ENCODE results near the gene FAIM. TPM values are rescaled to one million over a fixed set of nuclear protein-coding genes. Genes with fewer than 3 reads are reported as not detected.
"Not testable (repeated sequence)": the region's sequence is repeated elsewhere in the genome, so short reads cannot be mapped to it uniquely, and the experiment has no call there.

Gene FAIM, protein sequence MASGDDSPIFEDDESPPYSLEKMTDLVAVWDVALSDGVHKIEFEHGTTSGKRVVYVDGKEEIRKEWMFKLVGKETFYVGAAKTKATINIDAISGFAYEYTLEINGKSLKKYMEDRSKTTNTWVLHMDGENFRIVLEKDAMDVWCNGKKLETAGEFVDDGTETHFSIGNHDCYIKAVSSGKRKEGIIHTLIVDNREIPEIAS
- polyA plus RNA-seq, result 14.4 TPM
- long read RNA-seq, donor 1, partial matches to known transcripts, result 0 of 3 reads
- long read RNA-seq, donor 1, other reads (novel, unspliced or antisense), result 0 of 3 reads
- long read RNA-seq, donor 2, partial matches to known transcripts, result 20 of 22 reads
- long read RNA-seq, donor 2, other reads (novel, unspliced or antisense), result 0 of 22 reads
- long read RNA-seq, donor 3, result 0 reads
- long read RNA-seq, donor 4, partial matches to known transcripts, result 0 of 1 reads
- long read RNA-seq, donor 4, other reads (novel, unspliced or antisense), result 0 of 1 reads
- long read RNA-seq, donor 5, partial matches to known transcripts, result 0 of 7 reads
- long read RNA-seq, donor 5, other reads (novel, unspliced or antisense), result 0 of 7 reads
- long read RNA-seq, donor 6, transcript FAIM-203 (5 exons, 927 nt), result major isoform, 6 of 8 reads
- long read RNA-seq, donor 6, partial matches to known transcripts, result 0 of 8 reads
- long read RNA-seq, donor 6, other reads (novel, unspliced or antisense), result 0 of 8 reads
- long read RNA-seq, donor 7, partial matches to known transcripts, result 0 of 8 reads
- long read RNA-seq, donor 7, other reads (novel, unspliced or antisense), result 0 of 8 reads
- long read RNA-seq, donor 8, partial matches to known transcripts, result 0 of 5 reads
- long read RNA-seq, donor 8, other reads (novel, unspliced or antisense), result 0 of 5 reads
- long read RNA-seq, donor 9, partial matches to known transcripts, result 0 of 4 reads
- long read RNA-seq, donor 9, other reads (novel, unspliced or antisense), result 0 of 4 reads
- long read RNA-seq, donor 10, transcript FAIM-204 (5 exons, 946 nt), result major isoform, 6 of 11 reads
- long read RNA-seq, donor 10, transcript FAIM-203 (5 exons, 927 nt), result minor isoform, 5 of 11 reads
- long read RNA-seq, donor 10, partial matches to known transcripts, result 0 of 11 reads
- long read RNA-seq, donor 10, other reads (novel, unspliced or antisense), result 0 of 11 reads
- long read RNA-seq, donor 11, partial matches to known transcripts, result 0 of 5 reads
- long read RNA-seq, donor 11, other reads (novel, unspliced or antisense), result 0 of 5 reads

DNA sequence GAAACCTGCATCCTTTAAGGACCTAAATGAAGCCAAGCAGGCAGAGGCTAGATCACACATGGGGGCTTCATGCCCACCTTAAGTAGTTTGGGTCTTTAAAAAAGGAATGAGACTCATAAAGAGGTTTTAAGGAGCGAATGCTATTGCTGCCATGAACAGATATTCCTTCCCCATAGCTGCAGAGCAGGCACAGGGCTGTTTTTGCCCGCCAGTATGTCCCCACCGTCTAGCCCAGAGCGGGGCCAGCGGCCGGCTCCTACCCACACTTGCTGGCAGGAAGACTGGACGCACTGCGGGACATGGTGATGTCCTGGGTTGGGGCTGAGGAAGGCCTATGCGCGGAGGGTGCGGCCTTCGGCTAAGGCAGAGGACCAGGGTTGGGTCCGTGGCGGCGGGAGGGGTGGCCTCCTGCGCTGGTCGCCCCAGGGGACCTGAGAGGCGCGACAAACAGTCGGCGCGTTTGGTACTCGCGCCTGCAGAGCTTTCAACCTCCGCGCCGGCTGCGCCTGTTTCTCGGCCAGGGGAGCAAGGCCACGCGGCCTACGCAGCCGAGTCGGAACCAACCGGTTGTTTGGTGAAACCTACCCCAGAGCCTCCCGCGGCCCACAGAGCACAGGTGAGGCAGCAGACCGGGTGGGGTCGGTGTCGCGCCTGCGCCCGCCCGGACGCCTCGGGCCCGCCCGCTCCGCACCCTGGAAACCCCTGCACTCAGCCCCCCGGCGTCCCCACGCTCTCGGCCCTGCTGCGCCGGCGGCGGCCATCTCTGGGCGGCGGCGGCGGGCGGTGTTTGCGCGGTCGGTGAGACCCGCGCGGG is at the start of gene FAIM:
Gene FAIM, plus strand, starts transcription at position 450 of the 814 bp plus-strand sequence. CDS start 10,956 bp downstream, outside the sequence.
- Histone ChIP-seq H3K4me1 (ENCODE audit: control insufficient read depth, insufficient read depth, low read length) (peaks cover 5% of the 10 kb centered on the region), H3K27ac (ENCODE audit: low read length) (peak within 1 kb of the TSS; percentile 64), H3K9me3 (ENCODE audit: control insufficient read depth, low read depth, low read length) (peaks cover 3% of the 10 kb centered on the region), H3K27me3 (ENCODE audit: control insufficient read depth, insufficient read depth, low read length) (no peaks in the 10 kb centered on the region), H3K36me3 (ENCODE audit: control insufficient read depth, insufficient read depth, low read length) (no peaks in the 10 kb centered on the region), H3K4me3 (ENCODE audit: low read length) (peak within 1 kb of the TSS; percentile 65)
- no CpG with 5 or more reads among the region's 68 CpGs for WGBS (ENCODE audit: insufficient coverage, low lambda C conversion rate)
- DNase-seq, result peak; percentile 51 to 91

DNA sequence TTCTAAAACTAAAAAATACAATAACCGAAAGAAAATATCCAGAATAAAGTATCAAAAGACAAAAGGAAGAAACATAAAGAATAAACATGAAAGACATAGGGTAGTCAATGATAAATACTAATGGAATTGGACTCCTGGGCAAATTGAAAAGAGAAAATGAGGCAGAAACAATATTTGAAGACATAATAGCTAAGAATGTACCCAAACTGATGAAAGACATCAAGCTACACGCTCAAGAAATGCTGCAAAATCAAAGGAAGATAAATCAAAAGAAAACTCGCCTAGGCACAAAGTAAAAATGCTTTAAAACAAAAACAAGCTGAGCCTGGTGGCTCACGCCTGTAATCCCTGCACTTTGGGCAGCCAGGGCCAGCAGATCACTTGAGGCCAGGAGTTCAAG is 49.4 kb upstream of the FAIM start:
- no peaks in the 10 kb centered on the region for H3K27me3 ChIP-seq (ENCODE audit: control insufficient read depth, insufficient read depth, low read length)
- no peak overlapping the region for H3K4me3 ChIP-seq (ENCODE audit: low read length)
- peaks cover 16% of the 10 kb centered on the region for H3K9me3 ChIP-seq (ENCODE audit: control insufficient read depth, low read depth, low read length)
- no peak for DNase-seq
- no peak overlapping the region for H3K27ac ChIP-seq (ENCODE audit: low read length)
- 75% methylated on average over 4 of the region's 4 CpGs for WGBS (ENCODE audit: insufficient coverage, low lambda C conversion rate)
- H3K4me1 ChIP-seq (ENCODE audit: control insufficient read depth, insufficient read depth, low read length), result no peaks in the 10 kb centered on the region
- peaks cover 10% of the 10 kb centered on the region for H3K36me3 ChIP-seq (ENCODE audit: control insufficient read depth, insufficient read depth, low read length)

DNA sequence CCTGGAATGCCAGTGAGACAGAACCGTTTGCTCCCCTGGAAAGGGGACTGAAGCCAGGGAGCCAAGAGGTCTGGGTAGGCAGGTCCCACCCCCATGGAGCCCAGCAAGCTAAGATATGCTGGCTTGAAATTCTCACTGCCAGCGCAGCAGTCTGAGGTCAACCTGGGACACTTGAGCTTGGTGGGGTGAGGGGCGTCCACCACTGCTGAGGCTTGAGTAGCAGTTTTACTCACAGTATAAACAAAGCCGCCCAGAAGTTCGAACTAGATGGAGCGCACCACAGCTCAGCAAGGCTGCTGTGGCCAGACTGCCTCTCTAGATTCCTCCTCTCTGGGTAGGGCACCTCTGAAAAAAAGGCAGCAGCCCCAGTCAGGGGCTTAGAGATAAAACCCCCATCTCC is 48.1 kb upstream of the FAIM start:
- Histone ChIP-seq H3K4me1 (ENCODE audit: control insufficient read depth, insufficient read depth, low read length) (no peaks in the 10 kb centered on the region), H3K9me3 (ENCODE audit: control insufficient read depth, low read depth, low read length) (peaks cover 12% of the 10 kb centered on the region), H3K27ac (ENCODE audit: low read length) (no peak overlapping the region), H3K27me3 (ENCODE audit: control insufficient read depth, insufficient read depth, low read length) (no peaks in the 10 kb centered on the region), H3K36me3 (ENCODE audit: control insufficient read depth, insufficient read depth, low read length) (peaks cover 7% of the 10 kb centered on the region), H3K4me3 (ENCODE audit: low read length) (no peak overlapping the region)
- no CpG with 5 or more reads among the region's 6 CpGs for WGBS (ENCODE audit: insufficient coverage, low lambda C conversion rate)
- DNase-seq, result no peak

DNA sequence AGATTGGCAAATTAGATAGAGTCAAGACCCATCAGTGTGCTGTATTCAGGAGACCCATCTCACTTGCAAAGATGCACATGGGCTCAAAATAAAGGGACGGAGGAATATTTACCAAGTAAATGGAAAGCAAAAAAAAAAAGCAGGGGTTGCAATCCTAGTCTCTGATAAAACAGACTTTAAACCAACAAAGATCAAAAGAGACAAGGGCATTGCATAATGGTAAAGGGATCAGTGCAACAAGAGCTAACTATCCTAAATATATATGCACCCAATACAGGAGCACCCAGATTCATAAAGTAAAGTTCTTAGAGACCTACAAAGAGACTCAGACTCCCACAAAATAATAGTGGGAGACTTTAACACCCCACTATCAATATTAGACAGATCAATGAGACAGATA is 45.7 kb upstream of the FAIM start:
- not testable (repeated sequence) for DNase-seq; H3K36me3 ChIP-seq (ENCODE audit: control insufficient read depth, insufficient read depth, low read length); H3K4me3 ChIP-seq (ENCODE audit: low read length); H3K27ac ChIP-seq (ENCODE audit: low read length); H3K27me3 ChIP-seq (ENCODE audit: control insufficient read depth, insufficient read depth, low read length); H3K4me1 ChIP-seq (ENCODE audit: control insufficient read depth, insufficient read depth, low read length)
- H3K9me3 ChIP-seq (ENCODE audit: control insufficient read depth, low read depth, low read length), result peaks cover 12% of the 10 kb centered on the region
- no CpG with 5 or more reads among the region's 1 CpG for WGBS (ENCODE audit: insufficient coverage, low lambda C conversion rate)

DNA sequence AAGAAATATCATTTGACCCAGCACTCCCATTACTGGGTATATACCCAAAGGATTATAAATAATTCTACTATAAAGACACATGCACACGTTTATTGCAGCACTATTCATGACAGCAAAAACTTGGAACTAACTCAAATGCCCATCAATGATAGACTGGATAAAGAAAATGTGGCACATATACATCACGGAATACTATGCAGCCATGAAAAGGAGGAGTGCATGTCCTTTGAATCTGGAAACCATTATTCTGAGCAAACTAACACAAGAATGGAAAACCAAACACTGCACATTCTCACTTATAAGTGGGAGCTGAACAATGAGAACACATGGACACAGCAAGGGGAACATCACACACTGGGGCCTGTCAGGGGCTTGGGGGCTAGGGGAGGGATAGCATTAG is 42.3 kb upstream of the FAIM start:
- not testable (repeated sequence) for H3K36me3 ChIP-seq (ENCODE audit: control insufficient read depth, insufficient read depth, low read length); H3K27ac ChIP-seq (ENCODE audit: low read length); H3K9me3 ChIP-seq (ENCODE audit: control insufficient read depth, low read depth, low read length); H3K4me3 ChIP-seq (ENCODE audit: low read length); H3K27me3 ChIP-seq (ENCODE audit: control insufficient read depth, insufficient read depth, low read length); H3K4me1 ChIP-seq (ENCODE audit: control insufficient read depth, insufficient read depth, low read length); DNase-seq
- 60% methylated on average over 1 of the region's 2 CpGs for WGBS (ENCODE audit: insufficient coverage, low lambda C conversion rate)

DNA sequence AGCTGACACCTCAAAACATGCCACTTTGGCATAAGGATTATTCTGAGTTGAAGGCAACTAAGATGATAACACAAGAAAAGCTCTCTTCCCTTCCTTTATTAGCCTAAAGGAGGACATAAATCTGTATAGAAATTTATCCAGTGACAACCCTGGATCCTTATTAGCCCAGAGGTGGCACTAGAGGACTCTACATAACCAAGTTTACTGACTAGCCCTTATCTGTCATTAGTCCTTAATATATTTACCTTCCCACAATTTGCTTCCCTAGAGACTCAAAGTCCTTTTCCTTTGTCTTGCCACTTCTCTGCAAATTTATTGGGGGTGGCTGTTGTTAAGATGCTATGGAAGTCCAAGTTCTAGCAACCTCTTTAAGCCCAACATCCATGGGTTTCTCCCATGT is 41.2 kb upstream of the FAIM start:
- H3K4me1 ChIP-seq (ENCODE audit: control insufficient read depth, insufficient read depth, low read length), result no peaks in the 10 kb centered on the region
- H3K36me3 ChIP-seq (ENCODE audit: control insufficient read depth, insufficient read depth, low read length), result no peaks in the 10 kb centered on the region
- DNase-seq, result peak in 1 of 2 donors; percentile 44
- no peak overlapping the region for H3K4me3 ChIP-seq (ENCODE audit: low read length)
- H3K27ac ChIP-seq (ENCODE audit: low read length), result no peak overlapping the region
- H3K27me3 ChIP-seq (ENCODE audit: control insufficient read depth, insufficient read depth, low read length), result no peaks in the 10 kb centered on the region
- no peaks in the 10 kb centered on the region for H3K9me3 ChIP-seq (ENCODE audit: control insufficient read depth, low read depth, low read length)

DNA sequence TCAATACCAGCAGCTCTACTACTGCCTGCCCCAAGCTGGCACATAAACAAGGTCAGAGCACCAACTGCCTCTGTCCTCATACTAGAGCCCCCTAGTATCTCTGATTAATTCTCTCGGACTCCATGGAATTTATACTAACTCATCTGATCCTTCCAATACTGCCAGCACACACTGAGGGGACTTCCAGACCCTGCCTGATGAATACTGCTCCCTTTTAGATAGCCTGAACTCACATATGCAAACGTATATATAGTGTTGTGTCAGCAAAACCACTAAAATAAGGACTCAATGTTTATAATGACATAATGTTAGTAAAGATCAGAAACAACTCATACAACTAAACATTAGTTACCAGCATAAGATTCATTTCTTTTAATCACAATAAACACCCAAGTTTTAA is 39.5 kb upstream of the FAIM start:
- H3K9me3 ChIP-seq (ENCODE audit: control insufficient read depth, low read depth, low read length), result peaks cover 8% of the 10 kb centered on the region
- DNase-seq, result no peak
- H3K4me1 ChIP-seq (ENCODE audit: control insufficient read depth, insufficient read depth, low read length), result no peaks in the 10 kb centered on the region
- no peaks in the 10 kb centered on the region for H3K36me3 ChIP-seq (ENCODE audit: control insufficient read depth, insufficient read depth, low read length)
- H3K27ac ChIP-seq (ENCODE audit: low read length), result no peak overlapping the region
- WGBS (ENCODE audit: insufficient coverage, low lambda C conversion rate), result 60% methylated on average over 1 of the region's 2 CpGs
- no peak overlapping the region for H3K4me3 ChIP-seq (ENCODE audit: low read length)
- H3K27me3 ChIP-seq (ENCODE audit: control insufficient read depth, insufficient read depth, low read length), result no peaks in the 10 kb centered on the region

GRCh38 chr3:138569624-138570023 is 38.9 kb upstream of the FAIM start:
- H3K9me3 ChIP-seq (ENCODE audit: control insufficient read depth, low read depth, low read length); DNase-seq; H3K4me3 ChIP-seq (ENCODE audit: low read length); H3K36me3 ChIP-seq (ENCODE audit: control insufficient read depth, insufficient read depth, low read length); H3K27ac ChIP-seq (ENCODE audit: low read length); H3K27me3 ChIP-seq (ENCODE audit: control insufficient read depth, insufficient read depth, low read length); H3K4me1 ChIP-seq (ENCODE audit: control insufficient read depth, insufficient read depth, low read length): not testable (repeated sequence)
- WGBS (ENCODE audit: insufficient coverage, low lambda C conversion rate), result 80% methylated on average over 1 of the region's 8 CpGs

DNA sequence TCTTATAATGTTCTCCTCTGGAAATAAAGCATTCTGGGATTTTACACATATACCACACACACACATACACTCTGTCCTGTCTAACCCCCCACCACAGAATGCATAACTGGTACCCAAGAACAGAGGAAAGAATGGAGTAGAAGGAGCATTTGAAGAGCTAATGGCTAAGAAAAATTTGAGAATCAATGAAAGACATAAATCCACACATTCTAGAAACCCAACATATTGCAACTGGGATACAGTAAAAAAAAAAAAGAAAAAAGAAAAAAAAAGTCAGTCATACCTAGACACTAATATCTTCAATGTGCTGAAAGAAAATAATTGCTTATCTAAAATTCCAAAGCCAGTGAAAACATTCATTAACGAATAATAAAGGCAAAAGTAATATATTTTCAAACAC is 35.4 kb upstream of the FAIM start:
- no peak overlapping the region for H3K27ac ChIP-seq (ENCODE audit: low read length)
- no peaks in the 10 kb centered on the region for H3K36me3 ChIP-seq (ENCODE audit: control insufficient read depth, insufficient read depth, low read length)
- H3K9me3 ChIP-seq (ENCODE audit: control insufficient read depth, low read depth, low read length), result peaks cover 8% of the 10 kb centered on the region
- no peaks in the 10 kb centered on the region for H3K27me3 ChIP-seq (ENCODE audit: control insufficient read depth, insufficient read depth, low read length)
- H3K4me1 ChIP-seq (ENCODE audit: control insufficient read depth, insufficient read depth, low read length), result no peaks in the 10 kb centered on the region
- WGBS (ENCODE audit: insufficient coverage, low lambda C conversion rate), result 100% methylated on average over 1 of the region's 1 CpG
- H3K4me3 ChIP-seq (ENCODE audit: low read length), result no peak overlapping the region
- no peak for DNase-seq
